SH-SY5Y (cell line): ENCODE data around the gene TRABD2B.

Experiments
- GATA2 ChIP-seq: IDR thresholded peaks from 2 replicates; pipeline ENCODE4 v1.6.1; 2011; ENCODE audit warnings: mild to moderate bottlenecking, low read depth, low read length
- GATA3 ChIP-seq: IDR thresholded peaks from 2 replicates; pipeline ENCODE4 v1.6.1; 2011; ENCODE audit warnings: low read depth, mild to moderate bottlenecking, low read length, moderate library complexity

GRCh38 chr1:47757226-47757975, 239.8 kb downstream of the TRABD2B start:
- no peak for TF ChIP-seq GATA3
- no peak for TF ChIP-seq GATA2
